Stimulated activated effector memory CD8-positive, alpha-beta T cell treated with anti-CD3 and anti-CD28 coated beads, Interleukin-12 subunit alpha, Interleukin-12 subunit beta, amount 100 ng/mL, for 72 hours (primary cell): Measurements from ENCODE around the gene PPIE.

ENCODE experiments used
- ATAC-seq: fragments of 150-1000 bp; cut with Tn5 transposase; 2 replicates; pipeline ENCODE4 v1.10.0; 2021
- DNase-seq, 2 donors: peaks; one replicate each; pipeline ENCODE4 v3.0.0; 2021 to 2022; ENCODE audit warnings: low spot score in 2 of 2
- H3K27ac Mint-ChIP-seq: one replicate; pipeline ENCODE4 v1.8.0; 2022; ENCODE audit warnings: mild to moderate bottlenecking, mixed read lengths
- H3K36me3 Mint-ChIP-seq: one replicate; pipeline ENCODE4 v1.8.0; 2022; ENCODE audit warnings: mild to moderate bottlenecking, mixed read lengths
- H3K4me1 Mint-ChIP-seq: one replicate; pipeline ENCODE4 v1.8.0; 2022; ENCODE audit warnings: mixed read lengths
- H3K4me3 Mint-ChIP-seq: one replicate; pipeline ENCODE4 v1.8.0; 2022; ENCODE audit warnings: mild to moderate bottlenecking, mixed read lengths
- H3K9me3 Mint-ChIP-seq: one replicate; pipeline ENCODE4 v1.8.0; 2022; ENCODE audit warnings: mixed read lengths

PPIE gene

GRCh38 chr1:39707506-39707905 is 31.2 kb upstream of the PPIE start:
- Mint-ChIP-seq H3K4me3 (no peak overlapping the region), H3K4me1 (no peaks in the 10 kb centered on the region), H3K9me3 (no peaks in the 10 kb centered on the region), H3K27ac (no peak overlapping the region), H3K36me3 (no peaks in the 10 kb centered on the region)
- DNase-seq: no peak
- ATAC-seq: no peak

- Mint-ChIP-seq H3K9me3 (no peaks in the 10 kb centered on the region), H3K4me1 (no peaks in the 10 kb centered on the region), H3K4me3 (no peak overlapping the region), H3K27ac (peak overlapping the region; percentile 13), H3K36me3 (no peaks in the 10 kb centered on the region)
- ATAC-seq (no peak), DNase-seq (no peak)
Measured at GRCh38 chr1:39711104-39711965, 27.3 kb upstream of the PPIE start.

GRCh38 chr1:39711966-39712340 is 26.7 kb upstream of the PPIE start:
- Mint-ChIP-seq H3K4me1 (no peaks in the 10 kb centered on the region), H3K36me3 (no peaks in the 10 kb centered on the region), H3K9me3 (no peaks in the 10 kb centered on the region), H3K4me3 (no peak overlapping the region), H3K27ac (peak overlapping the region; percentile 13)
- ATAC-seq (no peak), DNase-seq (no peak)

GRCh38 chr1:39713557-39713956 is 25.1 kb upstream of the PPIE start:
- ATAC-seq: no peak

GRCh38 chr1:39717809-39718208 is 20.9 kb upstream of the PPIE start:
- Mint-ChIP-seq H3K9me3 (no peaks in the 10 kb centered on the region), H3K27ac (no peak overlapping the region), H3K36me3 (no peaks in the 10 kb centered on the region), H3K4me3 (no peak overlapping the region), H3K4me1 (no peaks in the 10 kb centered on the region)
- no peak for DNase-seq
- ATAC-seq: no peak

More at GRCh38 chr1:39713557-39713956, 25.1 kb upstream of the PPIE start:
- Mint-ChIP-seq H3K36me3 (no peaks in the 10 kb centered on the region), H3K9me3 (no peaks in the 10 kb centered on the region), H3K27ac (no peak overlapping the region), H3K4me3 (no peak overlapping the region), H3K4me1 (no peaks in the 10 kb centered on the region)
- DNase-seq: no peak

- no peaks in the 10 kb centered on the region for H3K9me3 Mint-ChIP-seq
- no peak overlapping the region for H3K4me3 Mint-ChIP-seq
- ATAC-seq (peak; percentile 62), DNase-seq (peak in 1 of 2 donors; percentile 53)
- no peaks in the 10 kb centered on the region for H3K4me1 Mint-ChIP-seq
- no peak overlapping the region for H3K27ac Mint-ChIP-seq
- no peaks in the 10 kb centered on the region for H3K36me3 Mint-ChIP-seq
Measured at GRCh38 chr1:39720094-39720999, 18.3 kb upstream of the PPIE start.

GRCh38 chr1:39721664-39722063 is 17.0 kb upstream of the PPIE start:
- no peaks in the 10 kb centered on the region for H3K9me3 Mint-ChIP-seq
- ATAC-seq (no peak), DNase-seq (no peak)
- H3K4me3 Mint-ChIP-seq: no peak overlapping the region
- H3K27ac Mint-ChIP-seq: no peak overlapping the region
- no peaks in the 10 kb centered on the region for H3K36me3 Mint-ChIP-seq
- no peaks in the 10 kb centered on the region for H3K4me1 Mint-ChIP-seq

- no peaks in the 10 kb centered on the region for H3K36me3 Mint-ChIP-seq
- H3K27ac Mint-ChIP-seq: no peak overlapping the region
- no peaks in the 10 kb centered on the region for H3K4me1 Mint-ChIP-seq
- no peak for ATAC-seq
- no peak overlapping the region for H3K4me3 Mint-ChIP-seq
- H3K9me3 Mint-ChIP-seq: no peaks in the 10 kb centered on the region
- DNase-seq: no peak
Measured at GRCh38 chr1:39722495-39722894, 16.2 kb upstream of the PPIE start.

GRCh38 chr1:39726600-39726999 is 12.1 kb upstream of the PPIE start:
- Mint-ChIP-seq H3K4me3 (no peak overlapping the region), H3K9me3 (no peaks in the 10 kb centered on the region), H3K4me1 (peaks cover 11% of the 10 kb centered on the region), H3K27ac (no peak overlapping the region), H3K36me3 (no peaks in the 10 kb centered on the region)
- ATAC-seq (no peak), DNase-seq (no peak)

GRCh38 chr1:39727221-39727931 is 11.3 kb upstream of the PPIE start:
- no peak for ATAC-seq
- Mint-ChIP-seq H3K36me3 (no peaks in the 10 kb centered on the region), H3K4me3 (no peak overlapping the region), H3K9me3 (no peaks in the 10 kb centered on the region), H3K27ac (no peak overlapping the region), H3K4me1 (peaks cover 11% of the 10 kb centered on the region)
- no peak for DNase-seq

- DNase-seq (no peak), ATAC-seq (no peak)
- H3K27ac Mint-ChIP-seq: no peak overlapping the region
- H3K36me3 Mint-ChIP-seq: no peaks in the 10 kb centered on the region
- H3K4me1 Mint-ChIP-seq: peaks cover 11% of the 10 kb centered on the region
- no peak overlapping the region for H3K4me3 Mint-ChIP-seq
- H3K9me3 Mint-ChIP-seq: no peaks in the 10 kb centered on the region
Measured at GRCh38 chr1:39727932-39728317, 10.8 kb upstream of the PPIE start.

- Mint-ChIP-seq H3K27ac (no peak overlapping the region), H3K9me3 (no peaks in the 10 kb centered on the region), H3K4me1 (peaks cover 11% of the 10 kb centered on the region), H3K36me3 (no peaks in the 10 kb centered on the region), H3K4me3 (no peak overlapping the region)
- ATAC-seq (peak; percentile 49), DNase-seq (no peak)
Measured at GRCh38 chr1:39729030-39729429, 9.7 kb upstream of the PPIE start.

GRCh38 chr1:39729842-39730241 is 8.8 kb upstream of the PPIE start:
- Mint-ChIP-seq H3K4me3 (no peak overlapping the region), H3K9me3 (no peaks in the 10 kb centered on the region)

GRCh38 chr1:39732730-39733129 is 6.0 kb upstream of the PPIE start:
- Mint-ChIP-seq H3K4me1 (peaks cover 25% of the 10 kb centered on the region), H3K4me3 (no peak overlapping the region), H3K36me3 (no peaks in the 10 kb centered on the region), H3K9me3 (no peaks in the 10 kb centered on the region), H3K27ac (no peak overlapping the region)
- ATAC-seq (no peak), DNase-seq (no peak)

More at GRCh38 chr1:39729842-39730241, 8.8 kb upstream of the PPIE start:
- H3K36me3 Mint-ChIP-seq: no peaks in the 10 kb centered on the region
- no peak for DNase-seq
- H3K27ac Mint-ChIP-seq: no peak overlapping the region
- peaks cover 11% of the 10 kb centered on the region for H3K4me1 Mint-ChIP-seq
- no peak for ATAC-seq

GRCh38 chr1:39733161-39733560 is 5.5 kb upstream of the PPIE start:
- no peak overlapping the region for H3K4me3 Mint-ChIP-seq
- ATAC-seq: no peak
- H3K27ac Mint-ChIP-seq: no peak overlapping the region

More at GRCh38 chr1:39733161-39733560, 5.5 kb upstream of the PPIE start:
- Mint-ChIP-seq H3K36me3 (no peaks in the 10 kb centered on the region), H3K4me1 (peaks cover 27% of the 10 kb centered on the region), H3K9me3 (no peaks in the 10 kb centered on the region)
- DNase-seq: no peak
